Right forelimb (tissue), 1 donor: ENCODE data around the gene TLCD5.

ENCODE experiments used
- DNase-seq: peaks from one replicate; pipeline ENCODE4 v3.0.0-alpha.2; 2018

The TLCD5 gene

DNA sequence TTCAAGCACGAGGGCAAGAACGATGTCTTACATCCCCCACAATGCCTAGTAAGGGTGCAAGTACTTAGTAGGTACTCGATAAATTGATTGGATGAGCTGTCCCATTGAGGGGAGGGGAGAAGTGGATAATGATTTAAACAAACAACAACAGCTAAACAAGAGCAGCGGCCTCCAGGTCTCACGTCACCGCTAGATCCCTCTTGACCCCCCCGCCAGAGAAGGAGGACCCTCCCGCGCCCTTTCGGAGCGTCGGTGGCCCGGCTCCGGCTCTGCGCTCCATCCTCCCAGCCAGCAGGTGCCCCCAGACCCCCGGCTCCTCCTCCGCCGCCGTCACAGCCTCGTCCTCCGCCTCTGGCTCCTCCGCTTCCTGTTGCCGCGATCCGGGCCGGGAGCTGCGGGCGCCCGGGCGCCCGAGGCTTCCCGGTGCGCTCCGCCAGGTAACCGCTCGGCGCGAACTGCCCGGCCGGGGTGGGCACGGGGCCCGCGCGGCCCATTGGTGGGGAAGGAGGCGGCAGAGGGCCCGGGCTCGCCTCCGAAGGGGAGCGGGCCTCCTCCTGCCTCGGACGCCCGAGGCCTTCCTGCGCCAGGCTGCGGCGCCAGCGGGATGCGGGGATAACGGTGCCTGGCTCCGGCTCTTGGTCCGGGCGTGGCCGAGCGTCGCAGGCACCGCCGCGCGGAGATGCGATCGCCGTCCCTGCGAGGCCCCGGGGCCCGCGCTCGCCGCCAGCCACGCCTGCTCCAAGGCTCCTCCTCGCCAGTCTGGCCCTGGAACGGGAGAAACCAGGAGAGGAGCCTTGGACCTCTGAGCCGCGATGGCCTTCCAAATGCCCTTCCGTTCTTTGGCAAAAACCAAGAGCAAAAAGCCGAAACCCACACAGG is at the start of gene TLCD5:
Gene TLCD5 (plus strand): TSS at position 368 of the 879 bp plus-strand sequence. CDS start 2,143 bp downstream, outside the sequence.
- DNase-seq, result peak; percentile 86

DNA sequence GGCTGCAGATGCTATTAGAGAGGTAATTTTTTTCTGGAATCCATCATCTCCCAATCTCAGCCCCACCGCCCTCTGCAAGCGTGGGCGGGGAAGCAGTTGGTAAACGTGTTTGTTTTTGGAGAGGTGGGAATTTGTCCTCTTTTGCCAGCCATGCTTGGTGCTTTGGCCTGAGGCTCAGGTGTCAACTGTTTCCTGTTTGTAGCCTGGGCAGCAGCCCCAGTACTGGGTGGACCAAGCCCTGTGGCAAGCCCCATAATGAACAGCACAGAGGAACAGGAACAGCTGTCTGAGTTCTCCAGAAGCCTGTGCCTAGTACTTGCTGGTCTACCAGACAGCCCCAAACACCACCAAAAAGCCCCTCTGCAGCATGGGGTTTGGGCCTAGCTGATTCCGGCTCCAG is 45.6 kb upstream of the TLCD5 start:
- DNase-seq, result no peak

DNA sequence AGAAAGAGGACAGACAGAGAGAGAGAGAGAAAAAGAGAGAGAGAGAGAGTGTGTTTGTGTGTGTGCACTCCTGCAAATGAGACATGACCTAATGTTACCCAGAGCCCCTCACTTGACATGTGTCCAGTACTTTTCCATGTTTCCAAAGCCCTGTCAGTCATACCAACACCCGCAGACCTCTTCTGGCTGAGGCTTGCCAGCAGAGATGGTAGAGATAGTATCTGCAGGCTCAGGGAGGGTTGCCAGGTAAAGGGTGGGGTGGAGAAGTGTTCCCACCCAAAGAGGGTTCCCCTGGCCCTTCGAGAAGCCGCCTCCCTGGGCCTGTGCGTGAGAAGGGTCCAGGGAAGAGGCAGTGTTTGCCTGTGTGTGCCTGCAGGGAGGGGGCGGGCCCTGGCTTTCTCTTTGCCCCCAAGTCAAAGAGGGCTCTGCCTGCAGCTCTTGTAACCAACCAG is 44.5 kb upstream of the TLCD5 start:
- DNase-seq, result no peak

DNA sequence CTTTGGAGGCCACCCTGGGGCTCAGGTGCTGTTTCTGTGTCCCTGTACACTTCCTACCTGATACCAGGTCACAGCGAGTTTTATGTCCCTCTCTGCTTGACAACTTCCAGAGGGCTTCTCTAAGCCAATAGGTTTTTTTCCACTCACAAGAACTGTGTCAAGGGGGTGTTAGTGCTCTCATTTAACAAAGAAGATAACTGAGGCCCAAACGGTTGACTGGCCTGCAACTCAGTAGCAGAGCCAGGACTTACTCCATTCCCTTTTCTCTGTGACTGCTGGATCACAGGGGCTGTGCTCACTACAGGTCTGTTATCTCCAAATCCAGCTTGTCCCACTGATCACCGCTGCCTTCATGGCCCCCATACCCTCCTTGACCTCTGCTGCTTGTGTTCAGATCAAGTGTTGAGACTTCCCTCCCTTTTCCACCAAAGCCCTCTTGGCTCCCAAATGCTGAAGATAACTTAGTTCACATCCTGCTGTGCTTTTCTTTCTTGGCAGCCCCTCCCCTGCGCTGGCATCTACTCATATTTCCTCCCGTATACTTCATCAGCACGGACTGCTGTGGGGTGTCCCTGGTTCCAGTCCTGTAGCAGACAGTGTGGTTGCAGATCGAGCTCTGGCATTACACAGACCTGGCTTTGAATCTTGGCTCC is 43.8 kb upstream of the TLCD5 start:
- no peak for DNase-seq

DNA sequence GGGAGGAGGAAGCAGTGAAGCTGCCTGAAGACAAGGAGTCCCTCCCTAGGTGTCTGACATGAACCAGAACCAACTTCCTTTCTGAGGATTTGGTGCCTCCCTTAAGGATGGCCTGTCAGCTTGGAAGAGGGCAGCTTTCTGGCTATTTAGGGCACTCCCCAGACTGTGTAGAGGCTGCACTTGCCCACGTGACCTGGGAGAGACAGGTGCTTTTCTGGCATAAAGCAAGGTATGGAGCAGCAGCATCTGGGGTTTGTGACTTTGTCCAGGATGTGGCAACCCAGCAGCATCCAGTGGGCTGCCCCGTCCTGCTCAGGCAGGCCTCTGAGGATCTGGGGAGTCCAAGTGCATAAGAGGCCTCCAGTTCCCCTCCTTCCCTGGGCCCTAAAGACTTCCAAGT is 42.0 kb upstream of the TLCD5 start:
- DNase-seq, result no peak

DNA sequence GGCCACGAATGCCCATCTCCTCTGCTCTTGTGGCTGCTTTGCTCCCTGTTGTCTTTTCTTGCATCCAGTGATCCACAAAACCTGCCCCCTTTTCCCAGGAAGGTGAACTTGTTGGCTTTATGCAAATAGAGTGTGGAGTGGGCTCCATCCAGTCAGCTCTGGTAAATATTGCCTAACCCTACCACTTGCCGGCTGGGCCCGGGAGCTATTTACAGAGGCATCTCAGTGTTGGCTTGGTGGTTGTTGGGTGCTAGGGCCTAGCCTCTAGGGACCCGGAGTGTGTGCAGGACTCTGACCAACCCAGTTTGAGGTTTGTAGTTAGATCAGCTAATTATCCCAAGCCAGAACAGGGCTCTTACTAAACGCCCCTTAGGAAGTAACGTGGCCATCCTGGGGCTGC is 40.8 kb upstream of the TLCD5 start:
- DNase-seq, result no peak

DNA sequence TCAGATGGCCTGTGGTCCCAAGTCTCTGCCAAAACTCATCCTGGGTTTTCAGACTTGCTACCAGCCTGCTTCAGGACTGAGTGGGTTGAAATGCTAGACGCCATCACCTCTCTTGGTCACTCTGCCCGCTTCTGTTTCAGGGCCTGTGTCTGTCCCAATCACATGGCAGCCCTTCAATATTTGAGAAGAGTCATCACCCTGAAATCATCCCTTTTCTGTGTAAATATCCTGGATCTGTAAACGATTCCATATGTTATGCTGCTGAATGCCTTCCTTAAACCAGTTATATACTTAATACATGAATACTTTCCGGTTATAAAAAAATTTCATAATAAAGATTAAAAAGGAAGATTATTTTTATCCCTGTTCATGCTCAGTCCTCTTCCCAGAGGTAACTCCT is 39.8 kb upstream of the TLCD5 start:
- DNase-seq, result no peak

DNA sequence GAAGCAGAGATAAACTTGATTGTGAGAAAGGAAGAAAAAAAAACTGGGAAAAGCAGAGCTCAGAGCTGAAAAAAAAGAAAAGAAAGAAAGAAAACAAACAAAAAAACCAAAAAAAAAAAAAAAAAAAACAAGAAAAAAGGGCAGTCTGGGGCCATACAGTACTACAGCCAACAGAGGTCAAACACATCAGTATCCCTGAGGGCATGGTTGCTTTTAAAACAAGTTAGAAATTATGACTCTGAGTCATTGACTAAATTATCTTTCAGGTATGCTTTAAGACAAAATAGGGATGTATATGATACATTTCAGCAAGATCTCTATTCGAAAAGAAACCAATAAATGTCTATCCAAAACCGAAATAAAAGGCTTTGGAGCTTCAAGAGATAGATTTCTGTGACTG is 37.1 kb upstream of the TLCD5 start:
- DNase-seq, result no peak

DNA sequence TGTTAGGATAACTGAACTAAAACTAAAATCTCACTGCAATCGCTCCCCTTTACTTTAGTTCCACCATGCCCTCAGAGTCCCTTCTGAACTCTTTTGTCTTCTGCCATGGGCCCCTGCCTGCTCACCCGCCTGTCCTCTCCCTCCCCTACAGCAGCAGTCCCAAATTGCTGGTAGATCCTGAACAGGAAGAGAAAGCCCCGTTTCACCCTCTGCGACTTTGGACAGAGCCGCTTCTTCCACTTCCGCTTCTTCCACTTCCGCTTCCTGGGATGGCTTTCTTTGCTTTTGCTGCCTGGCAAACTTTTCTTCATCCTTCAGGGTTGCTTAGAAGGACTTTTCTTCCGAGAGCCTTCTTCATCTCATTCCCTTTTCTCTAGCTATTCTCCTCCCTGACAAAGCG is 35.7 kb upstream of the TLCD5 start:
- no peak for DNase-seq

DNA sequence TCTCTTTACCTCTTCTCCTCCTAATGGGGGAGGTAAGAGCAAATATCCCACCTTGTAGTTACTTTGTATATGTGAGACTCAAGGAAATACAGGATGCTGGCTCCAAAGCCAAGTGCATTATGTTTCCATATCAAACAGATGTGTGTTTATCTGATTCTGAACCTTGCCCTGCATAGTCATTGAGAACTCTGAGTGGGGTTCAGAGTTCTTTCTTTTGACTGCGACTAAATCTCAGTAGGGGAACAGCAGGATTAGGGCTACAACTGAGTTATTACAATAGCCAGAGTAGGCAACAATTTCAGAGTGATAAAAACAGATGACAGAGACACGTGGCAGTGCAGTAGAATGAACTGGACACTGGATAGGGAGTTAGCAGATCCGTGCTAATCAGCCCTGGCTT is 34.1 kb upstream of the TLCD5 start:
- no peak for DNase-seq

DNA sequence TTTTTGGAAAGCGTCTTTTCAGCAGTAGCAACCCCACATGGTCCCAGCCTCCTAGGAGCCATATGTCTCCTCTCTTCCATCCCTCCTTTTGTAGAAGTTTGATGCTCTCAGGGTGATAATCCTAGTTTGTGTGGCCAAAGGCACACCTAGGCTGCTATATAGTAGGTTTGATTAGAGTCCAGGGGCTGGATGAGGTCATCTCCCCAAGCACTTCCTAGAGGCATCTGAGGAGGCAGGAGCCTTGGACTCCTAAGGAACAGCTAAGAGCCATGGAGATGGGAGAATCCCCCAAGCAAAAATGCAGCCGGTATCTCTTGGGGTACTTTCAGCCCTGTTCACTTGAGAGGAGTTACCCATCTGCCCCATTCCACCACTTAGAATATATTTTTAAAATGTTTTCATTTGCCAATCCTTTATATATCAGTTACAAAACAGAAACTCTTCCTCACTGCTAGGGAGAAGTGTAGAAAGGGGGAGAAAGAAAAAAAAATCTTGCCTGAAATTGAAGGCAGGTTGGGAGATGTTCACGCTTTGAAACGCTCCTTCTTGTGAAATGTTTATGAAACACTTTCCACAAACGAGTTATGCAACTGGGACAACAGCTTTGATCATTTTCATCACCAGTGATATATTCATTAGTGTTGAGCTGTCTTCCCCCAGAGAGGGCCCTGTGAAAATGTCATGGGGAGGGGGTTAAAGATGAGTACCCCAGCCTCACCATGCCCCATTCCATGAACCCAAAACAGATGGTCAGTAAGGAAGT is 31.9 kb upstream of the TLCD5 start:
- DNase-seq, result no peak

DNA sequence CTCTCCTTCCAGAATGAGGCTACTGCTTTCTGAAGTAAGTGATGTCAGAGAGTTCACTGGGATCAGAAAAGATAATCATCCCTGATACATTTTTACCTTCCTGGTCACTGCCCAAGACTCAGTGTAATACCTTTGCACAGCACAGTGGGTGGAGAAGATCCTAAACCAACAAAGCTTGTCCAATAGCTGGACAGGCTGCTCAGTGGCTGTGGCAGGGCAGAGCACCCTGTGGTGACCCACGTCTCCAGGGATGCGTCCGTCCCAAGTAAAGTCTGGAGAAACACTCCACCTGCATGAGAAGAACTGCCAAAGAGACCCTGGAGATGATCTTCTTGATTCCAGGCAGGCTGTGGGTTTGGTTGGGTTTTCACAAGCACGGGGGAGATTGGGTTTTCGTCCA is 31.0 kb upstream of the TLCD5 start:
- DNase-seq, result no peak

DNA sequence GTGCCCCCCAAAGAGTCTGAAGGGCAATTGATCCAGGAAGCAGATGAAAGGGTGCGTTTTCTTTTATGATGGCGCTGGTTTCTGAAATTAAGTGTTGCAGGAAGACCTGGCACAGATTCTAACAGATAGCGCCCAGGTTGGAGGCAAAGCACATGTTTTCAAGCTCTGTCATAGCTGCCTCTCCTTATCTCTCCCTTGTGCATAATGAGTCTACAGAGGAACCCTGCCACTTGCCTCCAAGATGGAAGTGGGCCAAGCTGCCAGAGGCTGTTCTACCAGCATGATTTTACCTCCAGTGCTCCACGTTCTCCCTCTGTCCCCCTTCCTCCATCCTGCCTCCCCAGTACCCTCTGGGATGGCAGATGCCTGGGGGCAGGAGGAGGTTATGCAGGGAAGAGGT is 30.0 kb upstream of the TLCD5 start:
- no peak for DNase-seq

DNA sequence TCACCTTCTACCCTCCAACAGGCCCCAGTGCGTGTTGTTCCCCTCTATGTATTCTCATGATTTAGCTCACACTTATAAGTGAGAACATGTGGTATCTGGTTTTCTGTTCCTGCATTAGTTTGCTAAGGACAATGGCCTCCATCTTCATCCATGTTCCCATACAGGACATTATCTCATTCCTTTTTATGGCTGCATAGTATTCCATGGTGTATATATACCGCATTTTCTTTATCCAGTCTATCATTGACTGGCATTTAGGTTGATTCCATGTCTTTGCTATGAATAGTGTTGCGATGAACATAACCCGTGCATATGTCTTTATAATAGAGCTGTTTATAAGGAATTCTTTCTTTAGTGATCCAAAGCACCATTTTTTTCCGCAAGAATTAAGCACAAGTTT is 28.5 kb upstream of the TLCD5 start:
- no peak for DNase-seq

DNA sequence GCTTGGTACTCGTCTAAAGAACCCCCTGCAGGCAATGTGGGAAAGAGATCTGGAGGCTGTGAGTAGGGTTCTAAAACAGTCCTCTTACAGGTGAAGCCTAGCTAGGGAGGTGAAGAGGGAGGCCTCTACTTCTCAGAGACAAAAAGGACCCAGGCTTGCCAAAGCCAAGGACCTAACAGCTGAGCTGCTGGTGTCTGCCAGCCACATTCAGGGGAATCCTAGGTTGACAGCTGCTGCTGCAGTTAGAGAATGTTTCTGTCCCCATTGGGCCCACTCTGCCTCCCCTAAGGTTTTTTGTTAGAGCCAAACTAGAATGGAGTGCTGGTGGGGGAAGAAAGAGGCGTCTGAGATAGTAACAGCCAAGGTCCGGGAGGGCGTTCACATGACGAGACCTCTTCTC is 26.6 kb upstream of the TLCD5 start:
- DNase-seq, result no peak

DNA sequence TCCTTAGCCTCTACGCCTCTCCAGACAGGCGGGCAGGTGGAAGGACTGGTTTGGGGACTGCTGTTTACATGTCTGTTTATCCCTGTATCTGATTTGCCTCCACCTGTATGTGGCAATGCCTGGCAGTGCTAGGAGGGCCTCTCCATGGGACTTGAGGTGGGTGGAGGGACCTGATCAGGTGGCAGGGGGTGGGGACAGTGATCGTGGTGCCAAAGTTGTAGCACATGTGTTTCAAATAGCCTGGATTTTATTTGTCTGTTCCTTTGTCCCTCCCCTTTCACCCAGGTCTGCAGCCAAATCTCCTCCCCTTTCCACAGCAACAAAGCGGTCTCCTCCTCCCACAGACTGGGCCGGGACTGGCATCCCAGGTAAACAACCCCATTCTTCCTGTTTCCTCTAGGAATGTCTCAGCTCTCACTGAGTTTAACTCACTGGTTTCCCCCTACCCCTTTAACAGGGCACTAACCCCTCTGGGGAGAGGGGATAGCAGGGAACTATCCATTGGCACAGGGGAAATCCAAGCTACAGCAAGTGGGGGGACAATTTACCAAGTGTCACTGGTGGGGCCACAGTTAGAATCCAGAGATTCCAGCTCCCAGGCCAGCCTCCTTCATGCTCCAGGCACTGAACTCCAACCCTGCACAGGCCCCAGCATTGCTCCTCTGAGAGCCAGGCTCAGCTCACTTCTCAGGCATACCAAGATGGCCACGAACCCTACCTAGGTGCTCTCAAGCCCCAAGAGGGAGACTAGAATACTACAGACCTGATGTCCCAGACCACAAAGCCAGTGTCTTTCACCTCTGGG is 22.9 kb upstream of the TLCD5 start:
- no peak for DNase-seq

DNA sequence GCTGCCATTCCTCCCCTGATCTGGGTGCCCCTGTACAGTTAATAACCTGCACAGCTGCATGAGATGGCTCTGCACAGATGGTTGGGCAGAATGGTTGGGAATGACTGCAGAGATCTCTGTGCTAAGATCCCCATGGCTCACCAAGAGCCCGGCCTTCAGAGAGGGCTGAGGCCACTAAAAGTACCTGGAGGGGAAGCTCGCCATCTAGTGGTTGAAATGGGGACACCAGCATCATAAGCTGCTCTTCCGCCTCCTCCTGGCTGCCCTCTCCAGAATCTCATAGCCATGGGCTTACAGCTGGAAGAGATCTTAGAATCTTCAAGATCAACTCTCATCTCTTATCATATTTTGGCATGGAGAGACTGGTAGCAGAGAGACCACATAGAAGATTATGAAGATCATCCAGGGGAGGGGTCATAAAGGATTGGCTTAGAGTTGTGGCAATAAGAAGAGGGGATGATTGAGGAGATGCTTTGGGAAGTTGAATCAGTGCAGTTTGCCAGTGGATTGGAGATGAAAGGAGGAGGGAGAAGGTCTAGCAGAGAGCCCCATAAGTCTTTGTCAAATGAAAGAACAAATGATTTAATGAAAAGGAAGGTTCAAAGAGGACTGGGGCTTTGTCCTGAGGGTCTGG is 22.0 kb upstream of the TLCD5 start:
- DNase-seq, result peak; percentile 76

DNA sequence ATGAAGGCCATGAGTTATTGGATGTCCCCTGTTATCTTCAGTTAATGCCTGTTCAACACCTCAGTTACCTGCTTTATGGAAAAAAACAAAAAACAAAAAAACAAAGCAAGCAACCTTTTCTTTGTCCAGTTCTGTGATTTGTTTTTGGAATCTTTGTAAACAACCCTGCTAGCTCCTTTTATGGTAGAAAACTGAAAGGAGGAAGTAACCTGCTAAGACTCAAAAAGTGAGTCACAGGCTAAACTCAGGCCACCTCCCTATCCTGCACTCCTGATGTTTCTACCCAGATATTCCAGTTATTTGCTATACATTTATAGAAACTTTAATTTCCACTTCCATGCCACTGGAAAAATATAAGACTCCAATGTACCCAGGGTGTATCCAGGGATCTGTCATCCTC is 20.6 kb upstream of the TLCD5 start:
- no peak for DNase-seq

DNA sequence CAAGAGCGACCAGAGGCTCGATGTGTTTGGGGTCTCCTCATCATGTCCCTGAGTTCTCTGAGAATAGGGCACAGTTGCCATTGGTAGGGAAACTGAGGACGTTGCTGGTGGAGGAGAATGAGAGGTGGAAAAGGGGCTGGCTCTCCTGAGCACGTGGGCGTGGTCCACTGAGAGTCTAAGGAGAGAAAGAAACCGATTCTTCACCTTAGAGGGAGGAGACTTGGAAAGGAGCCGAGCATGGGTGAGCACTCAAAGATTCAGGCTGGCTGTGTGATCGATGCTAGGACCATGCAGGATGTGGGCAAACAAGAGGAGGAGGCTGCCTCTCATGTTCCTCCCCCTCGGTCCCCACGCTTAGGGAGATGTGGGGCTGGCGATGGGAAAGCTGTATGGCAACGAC is 19.8 kb upstream of the TLCD5 start:
- no peak for DNase-seq

DNA sequence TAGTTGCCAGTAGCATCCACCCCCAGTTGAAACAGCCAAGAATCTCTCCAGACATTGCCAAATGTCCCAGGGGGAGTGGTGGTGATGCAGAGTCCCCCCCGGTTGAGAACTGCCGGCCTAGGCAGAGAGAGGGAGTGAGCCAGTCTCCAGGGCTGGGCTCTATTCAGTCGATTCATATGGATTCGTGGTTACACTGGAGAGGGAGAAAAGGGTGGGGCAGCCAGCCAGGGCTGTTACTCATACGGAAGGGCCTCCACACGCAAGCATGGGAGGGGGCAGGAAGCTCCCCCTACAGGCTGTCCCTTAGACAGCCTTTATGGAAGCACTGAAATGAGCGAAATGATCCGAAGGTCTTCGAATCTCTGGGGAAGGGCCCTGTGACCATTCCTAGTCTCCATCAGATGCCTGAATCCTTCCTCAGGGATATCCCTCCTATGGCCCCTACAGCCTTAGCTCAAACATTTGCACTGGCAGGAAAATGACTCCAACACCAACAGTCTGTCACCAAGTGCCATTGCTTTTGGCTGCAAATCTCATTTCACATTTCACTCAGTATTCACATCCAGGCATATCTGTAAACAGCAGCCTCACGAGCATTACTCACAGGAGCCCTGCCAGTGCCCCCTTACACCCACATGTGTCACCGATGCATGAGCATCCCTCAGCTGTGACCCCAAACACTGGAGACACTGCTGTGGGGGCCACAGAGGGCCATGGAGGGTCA is 18.4 kb upstream of the TLCD5 start:
- no peak for DNase-seq

DNA sequence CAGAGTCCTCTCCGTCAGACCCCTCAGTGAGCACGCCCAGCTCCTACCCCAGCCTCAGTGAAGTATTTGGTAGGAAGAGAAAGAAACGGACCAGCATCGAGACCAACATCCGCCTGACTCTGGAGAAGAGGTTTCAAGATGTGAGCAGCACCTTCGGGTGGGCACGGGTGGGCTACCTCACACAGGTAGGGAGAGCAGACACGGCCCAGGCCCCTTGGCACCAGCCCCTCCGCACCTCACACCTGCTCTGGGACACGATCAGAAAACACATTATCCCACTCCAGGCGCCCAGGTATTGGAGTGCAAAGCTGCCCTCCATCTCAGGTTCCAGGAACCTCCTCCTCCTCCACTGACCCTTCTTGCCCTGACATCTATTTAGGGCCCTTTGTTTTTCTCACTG is 17.6 kb upstream of the TLCD5 start:
- DNase-seq, result no peak

DNA sequence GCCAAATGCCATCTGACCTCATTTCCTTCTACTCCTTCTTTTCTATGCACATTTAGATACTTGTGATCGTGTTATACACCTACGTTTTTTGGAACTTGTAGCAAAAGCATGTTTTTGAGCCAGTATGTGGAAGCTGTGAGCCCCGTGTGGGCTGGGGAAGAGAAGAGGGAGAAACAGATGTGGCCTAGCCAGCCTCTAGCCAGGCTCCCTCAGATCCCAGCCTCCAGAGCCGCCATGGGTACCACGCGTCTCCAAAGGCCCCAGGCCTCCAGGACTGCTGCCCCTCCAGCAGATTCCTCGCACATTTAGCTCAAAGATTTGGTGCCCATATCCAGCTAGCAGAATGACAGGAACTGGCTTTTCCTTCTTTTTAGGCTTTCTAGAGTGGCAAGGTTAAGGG is 17.0 kb upstream of the TLCD5 start:
- no peak for DNase-seq
